H9 (cell line): ENCODE data around the gene OLIG2. TPM values are rescaled to one million over a fixed set of nuclear protein-coding genes. Genes with fewer than 3 reads are reported as not detected.

Experiments used
- DNase-seq: peaks from one replicate; pipeline ENCODE4 v3.0.0-alpha.2; 2017
- H2AFZ ChIP-seq: one replicate; pipeline ENCODE4 v1.6.1; 2013; ENCODE audit warnings: mild to moderate bottlenecking, low read length, control low read depth, moderate library complexity
- H2AK5ac ChIP-seq: 2 replicates; pipeline ENCODE4 v1.6.1; 2013; ENCODE audit warnings: low read length, control low read depth, mixed read lengths; ENCODE audit not compliant: insufficient read length
- H2BK120ac ChIP-seq: one replicate; pipeline ENCODE4 v1.6.1; 2013; ENCODE audit warnings: low read depth, mild to moderate bottlenecking, low read length, control low read depth, inconsistent platforms; ENCODE audit not compliant: poor library complexity, severe bottlenecking
- H2BK12ac ChIP-seq: 2 replicates; pipeline ENCODE4 v1.6.1; 2013; ENCODE audit warnings: low read length, control low read depth, mixed read lengths, low read depth; ENCODE audit not compliant: insufficient read length
- H2BK15ac ChIP-seq: 2 replicates; pipeline ENCODE4 v1.6.1; 2013; ENCODE audit warnings: low read depth, low read length, control low read depth
- H2BK20ac ChIP-seq: one replicate; pipeline ENCODE4 v1.6.1; 2013; ENCODE audit warnings: low read depth, mild to moderate bottlenecking, low read length, control low read depth, inconsistent platforms; ENCODE audit not compliant: poor library complexity, severe bottlenecking
- H2BK5ac ChIP-seq: 2 replicates; pipeline ENCODE4 v1.6.1; 2013; ENCODE audit warnings: low read length, control low read depth, mixed read lengths; ENCODE audit not compliant: insufficient read length
- H3K14ac ChIP-seq: 2 replicates; pipeline ENCODE4 v1.6.1; 2013; ENCODE audit warnings: low read length, control low read depth; ENCODE audit not compliant: insufficient read depth
- H3K18ac ChIP-seq: 2 replicates; pipeline ENCODE4 v1.6.1; 2013; ENCODE audit warnings: low read depth, mild to moderate bottlenecking, mixed read lengths, low read length, control low read depth; ENCODE audit not compliant: insufficient read length
- H3K23ac ChIP-seq: 2 replicates; pipeline ENCODE4 v1.6.1; 2013; ENCODE audit warnings: low read length, control low read depth, mixed read lengths, low read depth; ENCODE audit not compliant: insufficient read length
- H3K23me2 ChIP-seq: 2 replicates; pipeline ENCODE4 v1.6.1; 2013; ENCODE audit warnings: low read depth, mild to moderate bottlenecking, mixed read lengths, low read length, control low read depth; ENCODE audit not compliant: insufficient read length, poor library complexity, severe bottlenecking
- H3K27ac ChIP-seq: 2 replicates; pipeline ENCODE4 v1.5.1; 2013; ENCODE audit warnings: low read length, control low read depth, mixed read lengths, low read depth; ENCODE audit not compliant: insufficient read length
- H3K27me3 ChIP-seq: 2 replicates; pipeline ENCODE4 v1.6.1; 2013; ENCODE audit warnings: low read length, control low read depth, inconsistent platforms; ENCODE audit not compliant: insufficient read depth
- H3K4ac ChIP-seq: 2 replicates; pipeline ENCODE4 v1.6.1; 2013; ENCODE audit warnings: low read depth, mild to moderate bottlenecking, control low read depth, inconsistent platforms, low read length, moderate library complexity
- H3K4me1 ChIP-seq: 2 replicates; pipeline ENCODE4 v1.6.1; 2013; ENCODE audit warnings: low read length, control low read depth, inconsistent platforms; ENCODE audit not compliant: insufficient read depth
- H3K4me2 ChIP-seq: 2 replicates; pipeline ENCODE4 v1.6.1; 2013; ENCODE audit warnings: low read length, control low read depth, mixed read lengths; ENCODE audit not compliant: insufficient read length, insufficient read depth
- H3K56ac ChIP-seq: 2 replicates; pipeline ENCODE4 v1.6.1; 2013; ENCODE audit warnings: low read depth, mild to moderate bottlenecking, mixed read lengths, low read length, control low read depth; ENCODE audit not compliant: insufficient read length
- H3K79me1 ChIP-seq: 2 replicates; pipeline ENCODE4 v1.6.1; 2013; ENCODE audit warnings: low read depth, mild to moderate bottlenecking, moderate library complexity, low read length, control low read depth, inconsistent platforms; ENCODE audit not compliant: insufficient read depth, poor library complexity, severe bottlenecking
- H3K79me2 ChIP-seq: 2 replicates; pipeline ENCODE4 v1.6.1; 2013; ENCODE audit warnings: low read length, control low read depth, inconsistent platforms; ENCODE audit not compliant: insufficient read depth
- H3K9ac ChIP-seq: 2 replicates; pipeline ENCODE4 v1.6.1; 2013; ENCODE audit warnings: low read length, control low read depth, mixed read lengths; ENCODE audit not compliant: insufficient read length; ENCODE audit errors: extremely low read depth
- H3K9me3 ChIP-seq: one replicate; pipeline ENCODE4 v1.6.1; 2013; ENCODE audit warnings: low read depth, low read length, inconsistent platforms; ENCODE audit not compliant: control insufficient read depth
- H3T11ph ChIP-seq: one replicate; pipeline ENCODE4 v1.6.1; 2013; ENCODE audit warnings: mild to moderate bottlenecking, low read length, control low read depth, inconsistent platforms
- H4K20me1 ChIP-seq: one replicate; pipeline ENCODE4 v1.6.1; 2013; ENCODE audit not compliant: control insufficient read depth, insufficient read length, insufficient read depth
- H4K5ac ChIP-seq: 2 replicates; pipeline ENCODE4 v1.6.1; 2013; ENCODE audit warnings: low read depth, mild to moderate bottlenecking, mixed read lengths, low read length, control low read depth; ENCODE audit not compliant: insufficient read length
- H4K8ac ChIP-seq: replicated peaks from 2 replicates; pipeline ENCODE4 v1.6.1; 2013; ENCODE audit warnings: low read length, control low read depth, mixed read lengths, low read depth; ENCODE audit not compliant: insufficient read length
- H4K91ac ChIP-seq: 2 replicates; pipeline ENCODE4 v1.6.1; 2013; ENCODE audit warnings: low read depth, mild to moderate bottlenecking, moderate library complexity, mixed read lengths, low read length, control low read depth; ENCODE audit not compliant: insufficient read length
- H3K27ac Mint-ChIP-seq, 3 experiments: 2 replicates in 2 of 3; 3 replicates in 1 of 3; pipeline ENCODE4 v1.8.0; 2020 to 2021; ENCODE audit warnings: mixed read lengths in 3 of 3, mild to moderate bottlenecking in 1 of 3, moderate library complexity in 1 of 3
- H3K27me3 Mint-ChIP-seq: 2 replicates; pipeline ENCODE4 v1.8.0; 2021; ENCODE audit warnings: low read depth, mild to moderate bottlenecking, moderate library complexity, mixed read lengths
- H3K36me3 Mint-ChIP-seq, 3 experiments: 2 replicates in 2 of 3; 3 replicates in 1 of 3; pipeline ENCODE4 v1.8.0; 2020 to 2021; ENCODE audit warnings: low read depth in 3 of 3, mixed read lengths in 3 of 3; ENCODE audit not compliant: insufficient read depth in 1 of 3
- H3K4me1 Mint-ChIP-seq, 2 experiments: 2 replicates each; pipeline ENCODE4 v1.8.0; 2020; ENCODE audit warnings: mixed read lengths in 2 of 2
- H3K4me3 Mint-ChIP-seq, 2 experiments: 2 replicates in 1 of 2; 3 replicates in 1 of 2; pipeline ENCODE4 v1.8.0; 2020 to 2021; ENCODE audit warnings: mild to moderate bottlenecking in 2 of 2, mixed read lengths in 2 of 2, moderate library complexity in 1 of 2
- H3K9me3 Mint-ChIP-seq, 2 experiments: 2 replicates in 1 of 2; 3 replicates in 1 of 2; pipeline ENCODE4 v1.8.0; 2020; ENCODE audit warnings: mild to moderate bottlenecking in 2 of 2, mixed read lengths in 2 of 2, moderate library complexity in 1 of 2
- CTCF ChIP-seq: fragments of 200-600 bp; sonication (generic); conservative IDR thresholded peaks from 3 replicates; pipeline ENCODE4 v1.8.0; 2021; ENCODE audit warnings: antibody characterized with exemption, mild to moderate bottlenecking
- WGBS: extraction: QIAGEN DNeasy Blood & Tissue Kit; methylation state at CpG from one replicate; pipeline ENCODE4 v1.1.7; 2013; ENCODE audit warnings: missing lambda C conversion rate, low lambda C conversion rate, mixed read lengths; ENCODE audit not compliant: insufficient read length; ENCODE audit errors: extremely low coverage; 5-methylcytosine and 5-hydroxymethylcytosine counted together
- total RNA-seq: library from RNA; stranded (reverse); gene quantifications from 2 replicates; pipeline ENCODE4 v1.2.1, GENCODE V29; 2021

The OLIG2 gene
- total RNA-seq, 1 experiment from 2014 or later: 1.4 TPM

GRCh38 chr21:33067043-33067442 lies 41.3 kb downstream of the OLIG2 start:
- H3K27me3 ChIP-seq: peaks cover 48% of the 10 kb centered on the region
- H3K4ac ChIP-seq: no peak overlapping the region
- DNase-seq: no peak
- H2BK120ac ChIP-seq: no peak overlapping the region
- H2BK15ac ChIP-seq: no peak overlapping the region
- H3K18ac ChIP-seq: no peak overlapping the region
- H3T11ph ChIP-seq: no peak overlapping the region
- TF ChIP-seq CTCF: no peak
- H3K23me2 ChIP-seq: peaks cover 11% of the 10 kb centered on the region
- H3K4me2 ChIP-seq: no peak overlapping the region
- H3K79me2 ChIP-seq: no peaks in the 10 kb centered on the region
- no peak overlapping the region for H3K27ac ChIP-seq
- no peak overlapping the region for H4K5ac ChIP-seq
- H4K91ac ChIP-seq: no peak overlapping the region
- H2AFZ ChIP-seq: no peak overlapping the region
- peaks cover 18 to 24% of the 10 kb centered on the region in 2 experiments for H3K4me1 Mint-ChIP-seq
- H4K20me1 ChIP-seq: no peaks in the 10 kb centered on the region
- no peak overlapping the region for H3K4me3 Mint-ChIP-seq
- H3K36me3 Mint-ChIP-seq: peaks cover 0 to 4% (median 0%) of the 10 kb centered on the region in 3 experiments; a peak in 1 of 7 replicates
- peaks cover 8 to 12% of the 10 kb centered on the region in 2 experiments for H3K9me3 Mint-ChIP-seq
- no peak overlapping the region for H2AK5ac ChIP-seq
- no peak overlapping the region for H3K14ac ChIP-seq
- no peak overlapping the region for H4K8ac ChIP-seq
- H2BK20ac ChIP-seq: no peak overlapping the region
- no peaks in the 10 kb centered on the region for H3K9me3 ChIP-seq
- no peak overlapping the region for H2BK12ac ChIP-seq
- no peak overlapping the region for H3K23ac ChIP-seq
- WGBS: no CpG with 5 or more reads among the region's 7 CpGs
- H3K4me1 ChIP-seq: no peaks in the 10 kb centered on the region; the same call in 1 of the 2 replicates
- H3K27me3 Mint-ChIP-seq: peaks cover 89% of the 10 kb centered on the region
- no peaks in the 10 kb centered on the region for H3K79me1 ChIP-seq
- no peak overlapping the region for H3K9ac ChIP-seq
- H3K56ac ChIP-seq: no peak overlapping the region
- H3K27ac Mint-ChIP-seq: no peak overlapping the region
- no peak overlapping the region for H2BK5ac ChIP-seq
